ENCODE measurements around the gene RCCD1.

RCCD1 gene

DNA sequence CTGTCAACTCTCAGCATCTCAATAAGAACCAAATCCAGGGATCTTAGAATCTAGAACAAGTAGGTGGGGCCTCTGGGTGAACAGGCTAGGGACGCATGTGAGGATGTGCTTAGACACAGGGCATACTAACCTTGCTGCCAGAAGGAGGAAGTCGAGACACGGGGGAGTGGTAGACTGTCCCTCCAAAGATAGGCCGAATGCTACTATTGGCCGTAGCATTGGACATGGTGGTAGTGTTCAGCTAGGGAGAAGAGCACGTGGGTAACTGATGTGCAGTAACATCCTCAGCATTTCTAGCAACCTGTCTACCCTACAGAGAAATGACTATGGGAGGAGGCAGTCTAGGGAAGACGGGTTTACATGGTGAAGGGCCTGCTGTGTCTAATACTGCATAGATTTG, 15.6 kb downstream of the RCCD1 start:
- H4K8ac ChIP-seq (ENCODE audit: low read depth, low read length): no peak overlapping the region
- no peak overlapping the region for H4K91ac ChIP-seq (ENCODE audit: low read depth, low read length, poor library complexity)
- no peak overlapping the region for H3K18ac ChIP-seq (ENCODE audit: low read length)
- H2AK5ac ChIP-seq (ENCODE audit: low read depth, low read length): no peak overlapping the region
- peaks cover 64 to 95% of the 10 kb centered on the region in 2 donors for H3K36me3 ChIP-seq (replicated peaks in 1 of 2; ENCODE audit: control insufficient read depth in 2 of 2, insufficient read depth in 2 of 2, low read length in 2 of 2)
- H3K23ac ChIP-seq (ENCODE audit: low read depth, low read length, poor library complexity): no peak overlapping the region
- DNase-seq (ENCODE audit: low spot score): no peak
- no peak overlapping the region for H3K4me2 ChIP-seq (ENCODE audit: insufficient read depth, low read length, poor library complexity, severe bottlenecking)
- H2BK15ac ChIP-seq (ENCODE audit: low read length): no peak overlapping the region
- H3K4ac ChIP-seq (ENCODE audit: low read length): no peak overlapping the region
- no peaks in the 10 kb centered on the region for H3K9me3 ChIP-seq (replicated peaks in 1 of 2; ENCODE audit: control insufficient read depth in 2 of 2, insufficient read depth in 1 of 2, low read depth in 1 of 2, low read length in 2 of 2)
- H2AFZ ChIP-seq (ENCODE audit: low read length): no peak overlapping the region
- no peak overlapping the region for H3K4me3 ChIP-seq (ENCODE audit: low read length in 2 of 2)
- no peak overlapping the region for H2BK120ac ChIP-seq (ENCODE audit: low read depth, low read length)
- peaks cover 1% of the 10 kb centered on the region for H3K79me1 ChIP-seq (ENCODE audit: low read depth, low read length)
- no peak overlapping the region for H2BK12ac ChIP-seq (ENCODE audit: low read length)
- no peaks in the 10 kb centered on the region for H3K4me1 ChIP-seq (ENCODE audit: control insufficient read depth in 2 of 2, insufficient read depth in 1 of 2, low read depth in 1 of 2, low read length in 2 of 2)
- no peak overlapping the region for H3K27ac ChIP-seq (replicated peaks; ENCODE audit: low read length)
- no peaks in the 10 kb centered on the region for H3K27me3 ChIP-seq (ENCODE audit: control insufficient read depth in 3 of 3, insufficient read depth in 3 of 3, low read depth in 1 of 3, low read length in 3 of 3)
- H3K14ac ChIP-seq (ENCODE audit: low read length): no peak overlapping the region
- no peak overlapping the region for H2BK5ac ChIP-seq (ENCODE audit: low read length)
- no CpG with 5 or more reads among the region's 7 CpGs for WGBS, 2 donors (ENCODE audit: extremely low coverage in 2 of 2, insufficient read length in 2 of 2, insufficient replicate concordance in 1 of 2)
- H3K9ac ChIP-seq (ENCODE audit: low read depth, low read length, poor library complexity): no peak overlapping the region

- Histone ChIP-seq H3K14ac (ENCODE audit: low read length) (no peak overlapping the region), H3K23ac (ENCODE audit: low read depth, low read length, poor library complexity) (no peak overlapping the region), H2BK120ac (ENCODE audit: low read depth, low read length) (no peak overlapping the region), H4K8ac (ENCODE audit: low read depth, low read length) (no peak overlapping the region), H3K9ac (ENCODE audit: low read depth, low read length, poor library complexity) (no peak overlapping the region), H3K4ac (ENCODE audit: low read length) (no peak overlapping the region), H4K91ac (ENCODE audit: low read depth, low read length, poor library complexity) (no peak overlapping the region), H3K36me3 (replicated peaks in 1 of 2; ENCODE audit: control insufficient read depth in 2 of 2, insufficient read depth in 2 of 2, low read length in 2 of 2) (peaks cover 60 to 94% of the 10 kb centered on the region in 2 donors), H2BK12ac (ENCODE audit: low read length) (no peak overlapping the region), H2BK5ac (ENCODE audit: low read length) (no peak overlapping the region), H2AFZ (ENCODE audit: low read length) (no peak overlapping the region), H3K27me3 (ENCODE audit: control insufficient read depth in 3 of 3, insufficient read depth in 3 of 3, low read depth in 1 of 3, low read length in 3 of 3) (no peaks in the 10 kb centered on the region), H3K4me3 (ENCODE audit: low read length in 2 of 2) (no peak overlapping the region), H2BK15ac (ENCODE audit: low read length) (no peak overlapping the region), H3K79me1 (ENCODE audit: low read depth, low read length) (peaks cover 1% of the 10 kb centered on the region), H3K9me3 (replicated peaks in 1 of 2; ENCODE audit: control insufficient read depth in 2 of 2, insufficient read depth in 1 of 2, low read depth in 1 of 2, low read length in 2 of 2) (no peaks in the 10 kb centered on the region), H2AK5ac (ENCODE audit: low read depth, low read length) (no peak overlapping the region), H3K27ac (replicated peaks; ENCODE audit: low read length) (no peak overlapping the region), H3K4me1 (ENCODE audit: control insufficient read depth in 2 of 2, insufficient read depth in 1 of 2, low read depth in 1 of 2, low read length in 2 of 2) (no peaks in the 10 kb centered on the region), H3K18ac (ENCODE audit: low read length) (no peak overlapping the region), H3K4me2 (ENCODE audit: insufficient read depth, low read length, poor library complexity, severe bottlenecking) (no peak overlapping the region)
- DNase-seq (ENCODE audit: low spot score): no peak
- no CpG with 5 or more reads among the region's 5 CpGs for WGBS, 2 donors (ENCODE audit: extremely low coverage in 2 of 2, insufficient read length in 2 of 2, insufficient replicate concordance in 1 of 2)
Measured at GRCh38 chr15:90972133-90972532, 17.4 kb downstream of the RCCD1 start.

- H3K36me3 ChIP-seq (replicated peaks in 1 of 2; ENCODE audit: control insufficient read depth in 2 of 2, insufficient read depth in 2 of 2, low read length in 2 of 2): peaks cover 50 to 91% of the 10 kb centered on the region in 2 donors
- H2AFZ ChIP-seq (ENCODE audit: low read length): no peak overlapping the region
- H3K4me2 ChIP-seq (ENCODE audit: insufficient read depth, low read length, poor library complexity, severe bottlenecking): no peak overlapping the region
- H3K23ac ChIP-seq (ENCODE audit: low read depth, low read length, poor library complexity): no peak overlapping the region
- no peaks in the 10 kb centered on the region for H3K27me3 ChIP-seq (ENCODE audit: control insufficient read depth in 3 of 3, insufficient read depth in 3 of 3, low read depth in 1 of 3, low read length in 3 of 3)
- H3K4me1 ChIP-seq (ENCODE audit: control insufficient read depth in 2 of 2, insufficient read depth in 1 of 2, low read depth in 1 of 2, low read length in 2 of 2): no peaks in the 10 kb centered on the region
- H2BK5ac ChIP-seq (ENCODE audit: low read length): no peak overlapping the region
- H3K79me1 ChIP-seq (ENCODE audit: low read depth, low read length): peaks cover 1% of the 10 kb centered on the region
- no peak overlapping the region for H2AK5ac ChIP-seq (ENCODE audit: low read depth, low read length)
- no peak overlapping the region for H4K91ac ChIP-seq (ENCODE audit: low read depth, low read length, poor library complexity)
- no CpG with 5 or more reads among the region's 21 CpGs for WGBS, 2 donors (ENCODE audit: extremely low coverage in 2 of 2, insufficient read length in 2 of 2, insufficient replicate concordance in 1 of 2)
- H4K8ac ChIP-seq (ENCODE audit: low read depth, low read length): no peak overlapping the region
- no peak for DNase-seq (ENCODE audit: low spot score)
- H3K18ac ChIP-seq (ENCODE audit: low read length): no peak overlapping the region
- no peak overlapping the region for H3K9ac ChIP-seq (ENCODE audit: low read depth, low read length, poor library complexity)
- no peak overlapping the region for H3K14ac ChIP-seq (ENCODE audit: low read length)
- no peak overlapping the region for H2BK15ac ChIP-seq (ENCODE audit: low read length)
- H3K9me3 ChIP-seq (replicated peaks in 1 of 2; ENCODE audit: control insufficient read depth in 2 of 2, insufficient read depth in 1 of 2, low read depth in 1 of 2, low read length in 2 of 2): no peaks in the 10 kb centered on the region
- no peak overlapping the region for H2BK12ac ChIP-seq (ENCODE audit: low read length)
- no peak overlapping the region for H2BK120ac ChIP-seq (ENCODE audit: low read depth, low read length)
- no peak overlapping the region for H3K4me3 ChIP-seq (ENCODE audit: low read length in 2 of 2)
- H3K4ac ChIP-seq (ENCODE audit: low read length): no peak overlapping the region
- no peak overlapping the region for H3K27ac ChIP-seq (replicated peaks; ENCODE audit: low read length)
Measured at GRCh38 chr15:90974216-90974615, 19.5 kb downstream of the RCCD1 start.

GRCh38 chr15:90979582-90979981, 24.9 kb downstream of the RCCD1 start:
- Histone ChIP-seq H4K91ac (ENCODE audit: low read depth, low read length, poor library complexity) (no peak overlapping the region), H3K4me2 (ENCODE audit: insufficient read depth, low read length, poor library complexity, severe bottlenecking) (no peak overlapping the region), H4K8ac (ENCODE audit: low read depth, low read length) (no peak overlapping the region), H3K14ac (ENCODE audit: low read length) (no peak overlapping the region), H3K27ac (replicated peaks; ENCODE audit: low read length) (no peak overlapping the region), H3K9me3 (replicated peaks in 1 of 2; ENCODE audit: control insufficient read depth in 2 of 2, insufficient read depth in 1 of 2, low read depth in 1 of 2, low read length in 2 of 2) (no peaks in the 10 kb centered on the region), H3K18ac (ENCODE audit: low read length) (no peak overlapping the region), H2BK5ac (ENCODE audit: low read length) (no peak overlapping the region), H3K79me1 (ENCODE audit: low read depth, low read length) (no peaks in the 10 kb centered on the region), H2BK12ac (ENCODE audit: low read length) (no peak overlapping the region), H2AFZ (ENCODE audit: low read length) (no peak overlapping the region), H3K36me3 (replicated peaks in 1 of 2; ENCODE audit: control insufficient read depth in 2 of 2, insufficient read depth in 2 of 2, low read length in 2 of 2) (peaks cover 52 to 96% of the 10 kb centered on the region in 2 donors), H2BK15ac (ENCODE audit: low read length) (no peak overlapping the region), H3K4me3 (ENCODE audit: low read length in 2 of 2) (no peak overlapping the region), H3K9ac (ENCODE audit: low read depth, low read length, poor library complexity) (no peak overlapping the region), H2AK5ac (ENCODE audit: low read depth, low read length) (no peak overlapping the region), H2BK120ac (ENCODE audit: low read depth, low read length) (no peak overlapping the region), H3K4ac (ENCODE audit: low read length) (no peak overlapping the region), H3K4me1 (ENCODE audit: control insufficient read depth in 2 of 2, insufficient read depth in 1 of 2, low read depth in 1 of 2, low read length in 2 of 2) (no peaks in the 10 kb centered on the region), H3K23ac (ENCODE audit: low read depth, low read length, poor library complexity) (no peak overlapping the region), H3K27me3 (ENCODE audit: control insufficient read depth in 3 of 3, insufficient read depth in 3 of 3, low read depth in 1 of 3, low read length in 3 of 3) (no peaks in the 10 kb centered on the region)
- no peak for DNase-seq (ENCODE audit: low spot score)
- WGBS, 2 donors (ENCODE audit: extremely low coverage in 2 of 2, insufficient read length in 2 of 2, insufficient replicate concordance in 1 of 2): no CpG with 5 or more reads among the region's 1 CpG

All from neuronal stem cell (in vitro differentiated cells).